NCI-H2227 treated with DMSO at 0.1 percent for 48 hours (cell line): ENCODE measurements around the gene MEGF8.
A peak's percentile ranks its signal among the peaks of the same experiment; 100 is the strongest.
"Not testable (repeated sequence)": the region's sequence is repeated elsewhere in the genome, so short reads cannot be mapped to it uniquely, and the experiment has no call there.

Experiments
- DNase-seq: peaks from one replicate; lab custom pipeline; 2025; lab: John Stamatoyannopoulos, UW

The MEGF8 gene

DNA sequence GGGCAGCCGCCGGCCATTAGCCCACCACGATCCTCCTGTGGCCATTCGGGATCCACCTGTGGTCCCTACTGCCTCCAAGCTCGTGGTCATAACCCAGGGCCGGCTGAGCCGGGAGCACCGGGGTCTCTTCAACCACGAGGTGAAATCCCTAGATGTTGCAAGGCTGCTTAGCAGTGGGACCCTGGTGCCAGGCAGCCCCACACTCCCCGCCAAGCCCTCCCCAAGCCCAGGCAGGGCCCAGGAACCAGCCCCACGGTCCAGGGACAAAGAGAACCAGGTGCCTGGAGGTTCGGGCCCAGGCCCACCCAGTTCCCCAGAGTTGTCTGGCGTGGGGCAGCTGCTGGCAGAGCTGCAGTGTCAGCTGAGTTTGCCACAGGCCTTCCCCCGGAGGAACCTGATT is 15.7 kb upstream of the MEGF8 start:
- DNase-seq: no peak

DNA sequence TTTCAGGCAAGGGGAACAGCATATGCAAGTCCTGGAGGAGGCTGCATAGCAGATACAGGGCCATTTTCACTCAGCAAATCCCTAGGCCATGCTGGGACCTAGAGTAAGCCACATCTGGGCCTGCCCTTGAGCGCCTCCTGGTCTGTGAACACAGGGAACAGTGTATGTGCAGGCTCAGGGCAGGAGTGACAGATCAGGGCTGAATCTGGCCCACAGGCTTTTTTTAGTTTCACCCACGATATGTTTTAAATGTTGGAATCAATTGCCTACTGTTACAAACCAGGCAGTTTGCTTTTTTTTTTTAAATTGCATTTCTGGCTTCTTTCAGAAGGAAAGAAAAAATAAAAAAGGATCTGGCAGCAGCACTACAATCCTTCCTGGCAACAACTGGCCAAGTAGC is 13.8 kb upstream of the MEGF8 start:
- DNase-seq: peak; percentile 26

GRCh38 chr19:42312370-42312769 is 13.1 kb upstream of the MEGF8 start:
- DNase-seq: no peak

DNA sequence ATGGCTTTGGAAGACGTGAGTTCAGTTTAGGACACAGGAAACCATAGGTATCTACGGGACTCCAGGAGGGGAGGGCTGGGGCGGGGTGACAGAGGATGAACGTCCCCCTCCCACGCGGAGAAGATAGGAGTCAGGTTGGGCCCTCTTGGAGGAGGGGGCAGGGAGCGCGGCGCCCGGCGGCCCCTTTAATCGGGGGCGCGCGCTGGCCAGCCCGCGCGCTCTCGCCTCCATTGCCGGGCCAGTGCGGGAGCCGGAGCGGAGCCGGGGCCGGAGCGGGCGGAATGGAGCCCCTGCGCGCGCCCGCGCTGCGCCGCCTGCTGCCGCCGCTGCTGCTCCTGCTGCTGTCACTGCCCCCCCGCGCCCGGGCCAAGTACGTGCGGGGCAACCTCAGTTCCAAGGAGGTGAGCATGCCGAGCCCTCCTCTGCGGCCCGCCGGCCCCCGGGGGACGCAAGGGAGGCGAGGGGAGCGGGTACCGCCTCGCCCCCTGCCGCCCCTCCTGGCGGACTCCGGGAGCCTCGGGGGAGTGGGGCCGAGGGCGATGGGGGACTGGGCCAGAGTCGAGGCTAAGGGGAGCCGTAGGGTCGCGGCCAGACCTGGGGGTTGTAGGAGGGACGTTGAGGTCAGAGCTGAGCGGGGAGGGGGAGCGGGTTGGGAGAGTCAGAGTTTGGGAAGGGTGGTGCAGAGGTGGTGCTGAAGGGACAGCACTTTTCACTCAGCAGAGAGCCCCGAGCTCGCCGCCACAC is 12.2 kb upstream of the MEGF8 start, which contains the start of gene TMEM145:
Gene TMEM145, plus strand, starts transcription at position 214 of the 744 bp plus-strand sequence. Its CDS starts 68 bp downstream, at position 282.
- DNase-seq: peak; percentile 87

GRCh38 chr19:42313840-42314755 is 11.3 kb upstream of the MEGF8 start:
- no peak for DNase-seq

- no peak for DNase-seq
These were observed 10.4 kb upstream of the MEGF8 start for GRCh38 chr19:42315024-42315423.

DNA sequence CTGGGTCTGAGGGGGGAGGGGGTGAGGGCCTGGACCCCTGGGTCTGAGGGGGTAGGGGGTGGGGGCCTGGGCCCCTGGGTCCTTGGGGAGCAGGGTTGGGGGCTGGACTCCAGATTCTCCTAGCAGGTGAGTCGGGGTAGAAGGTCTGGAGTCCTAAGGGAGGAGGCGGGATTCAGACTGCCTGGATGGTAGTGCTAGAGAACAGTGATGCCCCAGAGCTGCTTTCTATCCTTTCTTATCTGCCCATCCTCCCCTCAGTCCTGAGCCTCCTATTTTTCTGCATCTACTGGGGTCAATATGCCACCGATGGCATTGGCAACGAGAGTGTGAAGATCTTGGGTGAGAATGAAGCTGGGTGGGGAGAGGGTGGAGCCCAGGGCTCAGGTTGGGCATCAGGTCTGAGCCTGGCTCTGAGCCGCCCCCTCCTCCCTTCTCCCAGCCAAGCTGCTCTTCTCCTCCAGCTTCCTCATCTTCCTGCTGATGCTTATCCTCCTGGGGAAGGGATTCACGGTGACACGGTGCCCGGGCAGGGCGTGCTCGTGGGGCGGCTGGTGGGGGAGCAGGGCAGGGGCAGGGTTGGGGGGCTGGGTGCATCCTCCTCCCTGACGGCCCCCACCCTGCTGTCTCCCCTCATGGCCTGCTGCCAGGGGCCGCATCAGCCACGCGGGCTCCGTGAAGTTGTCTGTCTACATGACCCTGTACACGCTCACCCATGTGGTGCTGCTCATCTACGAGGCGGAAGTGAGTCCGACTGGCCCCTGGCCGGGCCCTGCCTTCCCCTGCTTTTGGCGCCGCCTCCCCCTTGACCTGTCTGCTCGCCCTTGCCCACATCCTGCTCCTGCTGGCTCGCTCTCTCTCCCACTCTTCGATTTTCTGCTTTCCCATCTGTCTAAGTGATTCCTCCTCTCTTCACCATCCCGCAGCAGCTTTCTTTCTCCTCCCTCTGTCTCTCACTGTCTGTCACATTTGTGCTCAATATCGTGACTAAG is 8.9 kb upstream of the MEGF8 start:
- DNase-seq: peak; percentile 44

GRCh38 chr19:42317535-42317934 is 7.9 kb upstream of the MEGF8 start:
- no peak for DNase-seq

- no peak for DNase-seq
These were observed 3.1 kb upstream of the MEGF8 start for GRCh38 chr19:42322305-42322704.

- no peak for DNase-seq
These were observed 2.0 kb upstream of the MEGF8 start for GRCh38 chr19:42323473-42323851.

GRCh38 chr19:42323852-42324654 is 1.4 kb upstream of the MEGF8 start:
- no peak for DNase-seq

DNA sequence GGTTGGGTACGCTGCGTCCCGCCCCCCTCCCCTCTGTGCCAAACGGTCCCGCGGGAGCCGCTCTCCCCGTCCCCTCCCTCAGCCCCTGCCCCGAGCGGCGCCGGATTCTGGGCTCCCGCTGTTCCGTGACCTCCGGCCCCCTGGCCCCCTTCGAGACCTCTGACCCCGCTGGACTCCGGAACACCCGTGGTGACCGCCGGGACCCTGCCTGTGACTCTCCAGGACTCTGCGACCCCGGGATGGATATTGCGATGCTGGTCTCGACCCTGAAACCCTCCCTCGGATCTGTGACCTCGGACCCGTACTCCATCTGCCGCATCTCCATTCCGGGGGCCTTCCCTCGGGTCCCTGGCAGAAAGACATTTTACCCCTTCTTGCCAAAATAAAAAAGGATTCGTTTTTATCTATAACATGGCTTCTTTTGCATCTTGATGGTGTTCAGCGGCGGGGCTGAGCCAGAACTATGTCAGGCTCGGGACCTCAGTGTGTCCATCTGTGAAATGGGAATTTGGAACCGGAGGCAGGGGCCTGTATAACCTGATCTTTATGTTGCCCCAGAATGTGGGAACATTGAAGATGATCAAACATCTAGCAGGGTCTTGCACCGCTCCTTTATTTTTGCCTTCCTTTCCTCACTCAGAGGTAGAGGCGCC is 654 bp upstream of the MEGF8 start:
- DNase-seq: no peak

DNA sequence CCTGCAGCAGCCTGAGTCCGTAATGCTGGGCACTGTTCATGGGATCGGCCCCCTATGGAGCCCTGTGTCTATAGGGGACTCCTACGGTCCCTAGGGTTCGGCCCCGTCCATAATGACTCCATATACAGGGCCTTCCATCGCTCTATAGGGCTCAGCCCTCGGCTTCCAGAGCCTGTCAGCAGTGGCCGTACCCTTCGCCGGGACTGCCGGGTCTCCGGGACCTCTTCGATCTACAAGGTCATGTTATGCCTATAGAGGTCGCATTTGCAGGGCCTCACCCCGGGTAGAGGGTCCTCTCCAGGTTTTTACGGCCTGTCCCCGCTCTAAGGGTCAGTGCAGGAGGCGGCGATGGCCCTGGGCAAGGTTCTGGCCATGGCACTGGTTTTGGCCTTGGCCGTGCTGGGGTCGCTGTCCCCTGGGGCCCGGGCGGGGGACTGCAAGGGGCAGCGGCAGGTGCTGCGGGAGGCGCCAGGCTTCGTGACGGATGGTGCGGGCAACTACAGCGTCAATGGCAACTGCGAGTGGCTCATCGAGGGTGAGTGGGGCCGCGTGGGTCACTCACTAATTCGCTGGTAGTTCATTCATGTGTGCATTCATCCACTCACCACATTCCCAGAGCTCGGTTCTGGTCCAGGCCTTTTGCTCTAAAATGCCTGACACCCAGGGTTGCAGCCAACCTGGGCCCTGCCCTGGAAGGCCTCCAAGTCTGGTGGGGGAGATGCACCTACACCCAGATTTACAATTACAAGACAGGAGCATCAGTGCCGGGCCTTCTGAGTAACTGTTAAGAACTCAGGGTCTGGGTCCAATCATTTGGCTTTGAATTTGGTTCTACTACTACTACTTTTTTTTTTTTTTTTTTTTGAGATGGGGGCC is 699 bp downstream of the MEGF8 start:
- DNase-seq: no peak

DNA sequence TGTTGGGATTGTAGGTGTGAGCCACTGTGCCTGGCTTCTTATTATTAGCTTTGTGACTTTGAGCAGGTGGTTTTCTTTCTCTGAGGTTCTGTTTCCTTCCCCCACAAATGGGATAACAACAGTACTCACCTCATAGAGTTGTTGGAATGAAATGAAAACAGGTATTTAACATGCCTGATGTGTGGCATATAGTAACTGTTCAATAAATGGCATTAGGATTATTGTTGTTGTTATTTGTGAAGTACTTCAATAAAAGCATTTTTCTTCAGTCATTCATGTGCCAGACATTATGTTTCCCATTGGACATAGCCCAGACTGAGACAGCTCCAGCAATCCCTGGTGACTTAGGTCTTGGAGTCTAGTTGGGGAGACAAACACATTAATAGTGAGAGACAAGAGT is 1.5 kb downstream of the MEGF8 start:
- DNase-seq: no peak

DNA sequence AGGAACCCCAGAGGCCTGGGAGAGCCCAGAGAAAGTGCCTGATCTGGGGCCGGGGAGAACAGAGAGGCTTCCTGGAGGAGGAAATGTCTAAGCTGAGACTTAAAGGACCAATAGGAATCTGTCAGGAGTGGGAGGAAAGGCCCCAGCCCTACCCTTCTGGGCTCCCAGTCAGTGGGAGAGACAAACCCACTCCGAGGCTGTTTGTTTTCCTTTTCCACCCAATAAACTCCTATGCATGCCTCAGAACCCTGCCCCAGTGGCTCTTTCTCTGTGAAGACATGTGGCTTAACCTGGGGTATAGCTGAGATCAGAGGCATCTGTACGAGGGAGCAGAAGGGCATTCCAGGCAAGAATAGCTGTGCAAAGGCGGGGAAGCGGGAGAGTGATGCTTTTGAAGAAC is 1.9 kb downstream of the MEGF8 start:
- no peak for DNase-seq

DNA sequence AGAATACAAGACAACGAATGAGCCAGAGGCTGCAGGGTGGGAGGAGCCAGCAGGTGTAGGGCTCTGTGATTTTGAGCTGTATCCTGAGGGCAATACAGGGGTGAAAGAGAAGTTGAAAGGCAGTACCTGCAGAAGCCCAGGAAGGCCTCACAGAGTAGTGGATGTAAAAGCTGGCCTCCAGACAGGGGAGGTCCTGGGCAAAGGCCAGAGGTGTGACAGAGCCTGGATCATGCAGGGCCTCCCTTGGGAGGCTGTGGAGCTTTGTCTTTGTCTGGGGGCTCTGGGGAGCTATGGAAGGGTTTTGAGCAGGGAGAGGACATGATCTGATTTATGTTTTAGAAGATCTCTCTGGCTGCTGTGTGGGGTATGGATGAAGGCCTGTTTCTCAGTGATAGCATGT is 2.7 kb downstream of the MEGF8 start:
- DNase-seq: no peak

DNA sequence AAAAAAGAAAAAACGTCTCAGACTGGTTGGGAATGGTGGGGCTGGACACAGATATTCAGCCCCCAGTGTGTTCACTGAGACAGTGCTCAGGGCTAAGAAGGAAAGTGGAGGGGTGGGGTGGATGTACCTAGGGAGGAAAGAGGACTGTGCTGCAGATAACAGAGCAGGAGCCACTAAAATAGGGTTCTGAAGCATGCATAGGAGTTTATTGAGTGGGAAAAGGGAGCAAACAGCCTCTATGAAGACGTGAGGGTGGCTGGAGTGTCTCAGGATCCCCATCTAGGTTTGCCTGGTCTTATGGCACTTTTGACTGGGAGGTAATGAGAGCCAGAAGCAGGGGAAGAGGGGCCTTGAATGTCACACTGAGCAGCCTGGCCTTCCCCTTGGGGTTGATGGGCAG is 3.4 kb downstream of the MEGF8 start:
- no peak for DNase-seq

- no peak for DNase-seq
These were observed 4.8 kb downstream of the MEGF8 start for GRCh38 chr19:42330241-42330711.

GRCh38 chr19:42331333-42331732 is 5.9 kb downstream of the MEGF8 start:
- DNase-seq: not testable (repeated sequence)
